Right ventricle myocardium inferior (tissue), 1 donor: Measurements from ENCODE around the gene PTCD1. TPM values are rescaled to one million over a fixed set of nuclear protein-coding genes. Genes with fewer than 3 reads are reported as not detected.
"Not testable (repeated sequence)": the region's sequence is repeated elsewhere in the genome, so short reads cannot be mapped to it uniquely, and the experiment has no call there.

Experiments used
- ATAC-seq: fragments of 200-7000 bp; cut with Tn5 transposase; one replicate; pipeline ENCODE4 v1.9.1; 2020; ENCODE audit warnings: mild to moderate bottlenecking, moderate library complexity
- DNase-seq: peaks from one replicate; pipeline ENCODE4 v3.0.0; 2021; ENCODE audit errors: missing footprints
- intact Hi-C: fragments of 100-400 bp; cut with DNase I; formaldehyde crosslinking; loops from one replicate; pipeline ENCODE4 v1.11.0; 2022
- total RNA-seq: library from RNA; stranded (reverse); fragmentation: NEBNext Ultra II Directional; extraction: Animal tissue kit (Norgen Biotek cat#: 25700); gene quantifications from one replicate; pipeline ENCODE4 v1.2.1, GENCODE V29; 2021
- donor health status: DM: no; HTN: yes; CAD: no; lungs with severe emphysema.

PTCD1 gene
- total RNA-seq, 1 donor from 2014 or later = 3.6 TPM

DNA sequence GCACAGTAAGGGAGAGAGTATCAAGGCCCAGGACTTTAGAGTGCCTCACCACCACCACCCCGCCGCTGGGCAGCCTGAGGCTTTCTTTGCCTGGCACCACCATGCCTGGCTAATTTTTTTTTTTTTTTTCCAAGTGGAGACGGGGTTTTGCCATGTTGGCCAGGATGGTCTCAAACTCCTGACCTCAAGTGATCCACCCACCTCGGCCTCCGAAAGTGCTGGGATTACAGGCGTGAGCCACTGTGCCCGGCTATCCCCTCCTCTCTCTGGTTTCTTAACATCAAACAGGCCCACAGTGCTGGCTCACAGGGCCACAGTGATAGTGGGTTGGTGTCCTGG lies 58.9 kb downstream of the PTCD1 start:
- ATAC-seq, intact Hi-C loops: not testable (repeated sequence)
- DNase-seq = peak; percentile 41

DNA sequence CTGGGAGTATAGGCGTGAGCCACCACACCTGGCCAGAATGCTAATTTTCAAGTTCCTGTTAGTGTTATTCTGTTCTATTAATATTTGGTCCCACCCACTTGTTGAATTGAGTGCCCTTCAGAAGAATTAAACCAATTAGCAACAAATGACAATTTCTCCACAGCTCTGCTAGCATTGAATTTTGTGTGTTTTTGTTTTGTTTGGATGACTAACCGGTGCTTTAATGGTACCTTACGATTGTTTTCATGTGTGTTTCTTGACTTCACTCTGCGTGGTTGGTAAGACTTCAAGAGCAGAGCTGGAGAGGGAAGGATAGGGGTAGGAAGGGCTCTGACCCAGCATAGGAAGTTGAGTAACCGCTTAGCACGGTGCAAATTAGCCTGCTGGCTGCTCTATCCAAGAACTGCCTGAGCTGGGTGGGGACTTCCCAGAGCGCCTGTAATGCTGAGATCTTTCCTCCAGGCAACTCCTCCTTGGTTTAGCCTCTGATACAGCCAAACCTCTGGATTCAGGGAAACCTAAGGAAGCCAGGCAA lies 59.5 kb downstream of the PTCD1 start:
- ATAC-seq (peak; percentile 81), DNase-seq (peak; percentile 86)
- intact Hi-C loops = no loop called here

DNA sequence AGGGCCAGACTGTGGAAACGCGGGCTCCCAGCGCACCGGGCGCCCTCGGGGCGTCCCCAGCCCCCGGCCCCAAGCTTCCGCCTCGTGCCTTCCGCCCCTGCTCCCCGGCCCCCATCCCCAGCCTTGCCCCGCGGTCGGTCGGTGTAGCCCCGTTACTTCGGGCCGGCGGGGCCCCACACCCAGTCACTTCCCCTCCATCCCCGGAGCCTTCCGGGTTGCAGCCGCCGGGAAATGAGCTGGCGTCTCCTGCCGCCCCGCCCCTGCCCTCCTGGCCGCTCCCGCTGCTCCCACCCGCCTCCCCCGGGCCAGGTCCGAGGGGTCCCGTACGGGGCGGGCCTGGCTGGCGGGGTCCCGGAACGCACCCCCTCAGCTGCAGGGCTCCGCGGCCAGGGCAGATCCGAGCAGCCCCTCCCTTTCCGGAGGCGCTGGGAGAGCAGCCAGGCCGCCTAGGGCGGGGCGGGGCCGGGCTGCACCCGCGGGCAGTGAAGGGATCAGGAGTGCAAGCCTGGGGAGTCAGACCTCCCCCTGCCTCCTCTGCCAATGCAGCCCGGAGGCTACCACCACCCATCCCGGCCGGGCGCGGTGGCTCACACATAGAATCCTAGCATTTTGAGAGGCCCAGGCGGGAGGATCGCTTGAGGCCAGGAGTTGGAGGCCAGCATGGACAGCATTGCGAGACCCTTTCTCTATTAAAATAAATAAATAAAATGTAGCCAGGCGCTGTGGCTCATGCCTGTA lies 63.4 kb downstream of the PTCD1 start:
- intact Hi-C loops = loop anchor here (1.0 kb wide), 1 partner anchor 33 kb away; the partner anchor contains the start of genes BUD31 and PDAP1
- peak; percentile 80 for ATAC-seq
- DNase-seq = peak; percentile 91

DNA sequence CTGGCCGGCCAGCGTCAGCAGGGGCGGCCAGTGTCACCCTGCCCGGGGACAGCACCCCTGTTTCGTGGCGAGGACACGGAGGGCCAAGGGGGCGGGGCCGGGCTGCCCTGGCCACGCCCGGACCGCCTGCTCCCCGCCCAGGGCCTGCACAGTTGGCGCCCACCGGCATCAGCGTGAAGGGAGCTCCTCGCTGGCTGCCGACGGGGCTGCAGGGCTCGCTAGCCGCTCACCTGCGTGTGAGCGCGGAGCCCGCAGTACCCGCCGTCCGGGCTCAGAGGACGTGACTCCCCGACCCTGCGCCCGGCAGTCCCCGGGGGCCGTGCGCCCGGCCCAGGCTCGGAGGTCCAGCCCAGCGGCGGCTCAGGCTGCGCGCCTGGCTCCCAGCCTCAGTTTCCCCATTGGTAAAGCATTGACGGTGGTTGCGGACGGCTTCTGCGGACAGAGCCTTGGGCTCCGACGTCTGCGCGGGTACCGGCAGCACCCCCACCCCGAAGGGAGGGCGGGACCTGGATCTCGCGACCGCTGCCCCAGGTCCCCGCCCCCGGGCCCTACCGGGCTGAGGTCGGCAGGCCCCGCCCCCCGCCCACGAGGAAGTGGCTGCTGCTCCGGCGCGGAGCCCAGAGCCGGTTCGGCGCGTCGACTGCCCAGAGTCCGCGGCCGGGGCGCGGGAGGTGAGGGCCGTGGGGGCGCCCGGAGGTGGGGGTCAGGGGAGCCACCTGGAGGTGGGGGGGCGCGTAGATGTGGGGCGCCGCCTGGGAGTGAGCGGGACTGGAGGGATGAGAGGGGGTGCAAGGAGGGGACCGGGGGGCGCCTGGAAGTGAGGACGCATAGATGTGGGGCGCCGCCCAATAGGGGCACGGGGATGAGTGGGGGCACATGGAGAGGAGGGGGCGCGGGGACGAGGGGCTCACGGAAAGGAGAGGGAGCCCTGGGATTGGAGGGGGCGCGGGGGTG lies 64.2 kb downstream of the PTCD1 start, which contains the start of gene ARPC1B:
ARPC1B (plus strand) TSS at position 620 of the 954 bp plus-strand sequence. CDS start 10,985 bp downstream, outside the sequence.
- intact Hi-C loops = loop anchor here (1.0 to 5.0 kb wide), 2 partner anchors 34 to 42 kb away; partner anchors contain the start of genes BUD31 and PDAP1
- ATAC-seq (peak; percentile 79), DNase-seq (peak; percentile 95)

DNA sequence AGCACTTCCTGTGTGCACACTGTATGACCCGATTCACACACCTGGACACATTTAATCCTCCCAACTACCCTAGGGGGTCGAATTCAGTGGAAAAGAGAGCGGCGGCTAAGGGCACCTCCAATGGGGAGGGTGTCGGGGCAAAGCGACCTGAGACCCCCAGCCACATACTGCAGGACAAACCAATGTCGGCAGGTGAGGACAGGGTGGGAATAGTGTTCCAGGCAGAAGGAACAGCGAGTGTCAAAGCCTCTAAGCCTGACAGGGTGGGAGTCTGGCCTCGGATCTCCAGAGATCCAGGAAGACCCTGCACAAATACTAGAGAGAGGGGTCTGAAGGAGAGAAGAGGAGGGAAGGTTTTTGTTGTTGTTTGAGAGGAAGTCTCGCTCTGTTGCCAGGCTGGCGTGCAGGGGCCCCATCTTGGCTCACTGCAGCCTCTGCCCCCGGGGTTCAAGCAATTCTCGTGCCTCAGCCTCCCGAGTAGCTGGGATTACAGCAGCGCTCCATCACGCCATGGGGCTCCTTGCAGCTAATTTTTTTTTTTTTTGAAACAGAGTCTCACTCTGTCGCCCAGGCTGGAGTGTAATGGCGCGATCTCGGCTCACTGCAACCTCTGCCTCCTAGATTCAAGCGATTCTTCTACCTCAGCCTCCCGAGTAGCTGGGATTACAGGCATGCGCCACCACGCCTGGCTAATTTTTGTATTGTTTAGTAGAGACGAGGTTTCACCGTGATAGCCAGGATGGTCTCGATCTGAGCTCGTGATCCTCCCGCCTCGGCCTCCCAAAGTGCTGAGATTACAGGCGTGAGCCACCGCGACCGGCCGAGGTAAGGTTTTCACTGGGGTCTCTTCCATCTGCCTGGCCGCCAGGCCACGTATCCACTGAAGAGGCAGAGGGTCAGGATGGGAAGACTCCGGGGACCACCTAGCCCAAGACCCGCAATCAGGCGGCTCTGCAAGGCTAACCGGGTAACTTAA lies 65.2 kb downstream of the PTCD1 start:
- intact Hi-C loops = loop anchor here (5.0 kb wide), 1 partner anchor 41 kb away; no protein-coding TSS in a partner anchor
- no peak for DNase-seq
- ATAC-seq = no peak

DNA sequence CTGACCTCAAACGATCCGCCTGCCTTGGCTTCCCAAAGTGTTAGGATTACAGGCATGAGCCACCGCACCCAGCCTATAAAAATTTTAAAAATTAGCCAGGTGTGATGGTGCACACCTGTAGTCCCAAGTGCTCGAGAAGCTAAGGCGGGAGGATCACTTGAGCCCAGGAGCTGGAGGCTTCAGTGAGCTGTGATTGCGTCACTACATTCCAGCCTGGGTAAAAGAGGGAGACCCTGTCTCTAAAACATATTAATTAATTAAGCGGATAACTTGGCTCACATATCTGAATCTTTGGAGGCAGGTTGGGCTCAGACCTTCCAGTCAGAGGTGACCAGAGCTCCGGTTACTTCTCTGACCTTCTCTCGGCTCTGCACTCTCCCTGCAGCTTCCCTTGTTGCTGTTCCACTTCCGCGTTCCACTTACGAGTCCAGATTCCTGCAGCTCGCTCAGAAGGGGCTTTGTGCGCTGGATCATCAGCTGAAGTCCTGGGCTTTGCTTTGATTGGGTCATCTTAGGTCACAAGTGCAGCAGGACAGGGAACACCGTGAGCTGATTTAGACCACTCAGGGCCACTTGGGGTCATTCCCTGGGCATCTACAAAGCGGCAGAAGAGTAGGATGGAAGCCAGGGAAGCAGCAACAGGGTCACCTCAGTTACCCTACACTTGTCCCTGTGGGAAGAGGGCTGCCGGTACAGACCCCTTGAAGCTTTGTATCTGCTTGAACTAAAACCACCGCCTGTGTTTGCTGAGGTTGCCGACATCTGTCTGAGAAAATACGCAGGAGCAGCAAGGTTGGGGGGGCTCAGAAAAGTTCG lies 66.1 kb downstream of the PTCD1 start:
- ATAC-seq (peak; percentile 6), DNase-seq (no peak)
- intact Hi-C loops = loop anchor here (5.0 kb wide), 1 partner anchor 40 kb away; no protein-coding TSS in a partner anchor

DNA sequence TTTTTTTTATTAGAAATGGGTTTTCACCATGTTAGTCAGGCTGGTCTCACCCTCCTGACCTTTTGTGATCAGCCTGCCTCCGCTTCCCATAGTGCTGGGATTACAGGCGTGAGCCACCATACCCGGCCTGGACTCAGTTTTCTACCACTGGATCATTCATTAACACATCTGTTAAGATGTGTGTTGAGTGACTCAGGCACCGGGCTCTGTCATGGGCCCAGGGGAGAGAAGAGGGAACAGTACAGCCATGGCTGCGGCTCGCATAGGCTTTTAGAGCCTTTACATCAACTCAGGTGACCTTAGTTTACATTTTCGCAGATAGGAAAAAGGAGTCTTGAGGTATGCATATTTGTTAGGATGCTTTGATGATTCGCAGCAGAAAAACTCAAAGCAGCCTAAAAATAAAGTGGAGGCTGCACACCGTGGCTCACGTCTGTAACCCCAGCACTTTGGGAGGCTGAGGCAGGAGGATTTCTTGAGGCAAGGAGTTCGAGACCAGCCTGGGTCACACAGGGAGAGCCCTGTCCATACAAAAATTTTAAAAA lies 67.2 kb downstream of the PTCD1 start:
- DNase-seq = no peak
- intact Hi-C loops = loop anchor here (5.0 kb wide), 1 partner anchor 39 kb away; no protein-coding TSS in a partner anchor
- no peak for ATAC-seq

DNA sequence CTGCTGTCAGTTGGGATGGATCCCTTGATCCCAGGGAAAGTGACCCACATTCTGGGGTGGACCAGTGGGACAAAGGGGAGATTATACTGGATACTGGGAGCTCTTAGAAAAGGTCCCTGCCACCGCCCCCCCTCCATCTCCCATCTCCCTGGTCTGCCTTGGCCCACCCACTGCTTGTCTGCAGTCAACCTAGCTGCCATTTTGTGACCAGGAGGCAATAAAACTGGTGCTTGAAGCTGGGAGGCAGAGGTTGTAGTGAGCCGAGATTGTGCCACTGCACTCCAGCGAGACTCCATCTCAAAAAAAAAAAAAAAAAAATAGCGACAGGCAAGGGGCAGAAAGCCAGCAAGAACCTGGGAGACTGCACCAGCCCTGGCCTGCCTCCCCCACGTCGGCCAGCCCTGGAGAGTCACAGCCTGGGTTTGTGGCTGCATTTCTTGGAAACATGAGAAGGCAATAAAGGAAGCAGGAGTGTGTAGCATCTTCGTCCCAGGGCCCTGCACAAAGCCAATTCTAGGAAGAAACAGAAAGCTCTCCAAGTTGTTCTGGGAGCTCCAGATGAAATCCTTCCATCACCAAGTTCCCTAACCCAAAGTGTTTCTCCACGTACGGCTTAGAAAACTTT lies 68.7 kb downstream of the PTCD1 start:
- DNase-seq (no peak), ATAC-seq (no peak)
- intact Hi-C loops = loop anchor here (5.0 kb wide), 1 partner anchor 38 kb away; no protein-coding TSS in a partner anchor

DNA sequence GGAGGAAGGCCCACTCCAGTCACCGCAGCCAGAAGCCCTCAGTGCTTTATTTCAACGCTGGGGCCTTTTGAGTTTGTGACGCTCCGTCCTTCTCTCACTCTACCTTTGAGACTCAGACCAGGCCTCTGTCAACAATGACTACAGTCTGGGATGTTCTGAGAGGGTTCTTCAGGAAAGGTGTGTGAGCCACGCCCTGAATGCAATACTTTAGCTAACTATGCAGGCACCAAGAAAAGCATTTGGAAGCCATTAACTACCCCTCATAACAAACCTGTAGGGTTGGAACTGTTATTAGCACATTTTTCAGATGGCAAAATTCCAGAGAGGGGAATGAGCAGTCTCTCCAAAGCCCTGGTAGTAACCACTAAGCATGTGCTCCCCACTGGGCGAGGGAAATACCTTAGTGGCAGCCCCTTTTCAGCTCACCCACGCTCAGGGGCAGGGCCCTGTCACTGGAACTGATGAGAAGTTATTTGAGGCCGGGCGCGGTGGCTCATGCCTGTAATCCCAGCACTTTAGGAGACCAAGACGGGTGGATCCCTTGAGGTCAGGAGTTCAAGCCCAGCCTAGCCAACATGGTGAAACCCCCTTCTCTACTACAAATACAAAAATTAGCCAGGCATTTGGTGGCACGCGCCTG lies 69.7 kb downstream of the PTCD1 start:
- ATAC-seq (no peak), DNase-seq (no peak)
- intact Hi-C loops = no loop called here

Other genes with a start within 250 kb of the PTCD1 start
- not detected for gene KPNA7, start 230.7 kb downstream of the PTCD1 start, total RNA-seq
- gene MYH16, start 166.0 kb downstream of the PTCD1 start, total RNA-seq = not detected
- 139 TPM for gene ARPC1A, start 112.9 kb downstream of the PTCD1 start, total RNA-seq
- 51.1 TPM for gene ARPC1B, start 64.1 kb downstream of the PTCD1 start, total RNA-seq
- 107 TPM for gene PDAP1, start 30.2 kb downstream of the PTCD1 start, total RNA-seq
- 38.1 TPM for gene BUD31, start 29.8 kb downstream of the PTCD1 start, total RNA-seq
- 18.9 TPM for gene CPSF4, start 145 bp upstream of the PTCD1 start, total RNA-seq
- 961 TPM for gene ATP5MF, start 27.4 kb upstream of the PTCD1 start, total RNA-seq
- gene ZNF789, start 34.1 kb upstream of the PTCD1 start, total RNA-seq = 2.9 TPM
- 17.6 TPM for gene ZNF394, start 61.5 kb upstream of the PTCD1 start, total RNA-seq
- gene ZKSCAN5, start 65.9 kb upstream of the PTCD1 start, total RNA-seq = 6.7 TPM
- gene FAM200A, start 113.3 kb upstream of the PTCD1 start, total RNA-seq = 6.8 TPM
- gene ZNF655, start 119.8 kb upstream of the PTCD1 start, total RNA-seq = 28.3 TPM
- gene TMEM225B, start 159.5 kb upstream of the PTCD1 start, total RNA-seq = not detected
- 8.1 TPM for gene ZSCAN25, start 178.1 kb upstream of the PTCD1 start, total RNA-seq
- gene CYP3A5, start 241.2 kb upstream of the PTCD1 start, total RNA-seq = not detected